HEK293 (cell line): ENCODE measurements around the gene COL1A1.

Experiments used
- KLF9 ChIP-seq: fragments of 450-650 bp; formaldehyde crosslinking; IDR thresholded peaks from 2 replicates; pipeline ENCODE4 v1.5.1; 2016; ENCODE audit warnings: missing biosample characterization, missing genetic modification characterization, low read depth
- PRDM10 ChIP-seq: fragments of 450-650 bp; formaldehyde crosslinking; IDR thresholded peaks from 2 replicates; pipeline ENCODE4 v1.5.1; 2016; ENCODE audit warnings: missing biosample characterization, missing genetic modification characterization
- PRDM6 ChIP-seq: fragments of 450-650 bp; formaldehyde crosslinking; IDR thresholded peaks from 2 replicates; pipeline ENCODE4 v1.5.1; 2017; ENCODE audit warnings: missing biosample characterization, missing genetic modification characterization
- ZNF2 ChIP-seq: fragments of 450-650 bp; formaldehyde crosslinking; IDR thresholded peaks from 2 replicates; pipeline ENCODE4 v1.5.1; 2016; ENCODE audit warnings: missing biosample characterization, missing genetic modification characterization
- ZNF223 ChIP-seq: fragments of 450-650 bp; formaldehyde crosslinking; IDR thresholded peaks from 2 replicates; pipeline ENCODE4 v1.5.1; 2016; ENCODE audit warnings: missing biosample characterization, missing genetic modification characterization
- ZNF302 ChIP-seq: fragments of 450-650 bp; formaldehyde crosslinking; IDR thresholded peaks from 2 replicates; pipeline ENCODE4 v1.5.1; 2016; ENCODE audit warnings: missing biosample characterization, missing genetic modification characterization, low read depth
- ZNF629 ChIP-seq: fragments of 450-650 bp; formaldehyde crosslinking; IDR thresholded peaks from 2 replicates; pipeline ENCODE4 v1.5.1; 2017; ENCODE audit warnings: missing biosample characterization, missing genetic modification characterization
- ZSCAN30 ChIP-seq: fragments of 450-650 bp; IDR thresholded peaks from 2 replicates; pipeline ENCODE4 v1.5.1; 2018; ENCODE audit warnings: missing biosample characterization, mild to moderate bottlenecking, missing genetic modification characterization, moderate library complexity
- TF ChIP-seq, protein P1 (sequence below): fragments of 450-650 bp; formaldehyde crosslinking; IDR thresholded peaks from 2 replicates; pipeline ENCODE4 v1.5.1; 2016; ENCODE audit warnings: missing biosample characterization, missing genetic modification characterization
- TF ChIP-seq, protein P2 (sequence below): fragments of 450-650 bp; formaldehyde crosslinking; IDR thresholded peaks from 2 replicates; pipeline ENCODE4 v1.5.1; 2016; ENCODE audit warnings: missing biosample characterization, missing genetic modification characterization

DNA sequence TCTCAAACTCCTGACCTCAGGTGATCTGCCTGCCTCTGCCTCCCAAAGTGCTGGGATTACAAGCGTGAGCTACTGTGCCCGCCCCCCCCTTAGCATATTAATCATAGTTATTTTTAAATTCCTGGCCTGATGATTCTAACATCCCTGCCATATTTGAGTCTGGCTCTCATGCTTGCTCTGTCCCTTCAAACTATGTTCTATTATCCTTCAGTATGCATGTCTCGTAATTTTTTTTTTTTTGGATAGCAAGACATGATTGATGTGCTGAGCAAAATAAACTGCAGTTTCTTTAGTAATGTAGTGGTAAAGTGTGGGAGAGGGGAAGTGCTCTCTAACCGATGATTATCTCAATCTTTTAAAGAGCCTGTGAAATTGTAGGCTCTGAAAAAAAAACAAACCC, 38.5 kb upstream of the COL1A1 start:
- TF ChIP-seq, protein P1, sequence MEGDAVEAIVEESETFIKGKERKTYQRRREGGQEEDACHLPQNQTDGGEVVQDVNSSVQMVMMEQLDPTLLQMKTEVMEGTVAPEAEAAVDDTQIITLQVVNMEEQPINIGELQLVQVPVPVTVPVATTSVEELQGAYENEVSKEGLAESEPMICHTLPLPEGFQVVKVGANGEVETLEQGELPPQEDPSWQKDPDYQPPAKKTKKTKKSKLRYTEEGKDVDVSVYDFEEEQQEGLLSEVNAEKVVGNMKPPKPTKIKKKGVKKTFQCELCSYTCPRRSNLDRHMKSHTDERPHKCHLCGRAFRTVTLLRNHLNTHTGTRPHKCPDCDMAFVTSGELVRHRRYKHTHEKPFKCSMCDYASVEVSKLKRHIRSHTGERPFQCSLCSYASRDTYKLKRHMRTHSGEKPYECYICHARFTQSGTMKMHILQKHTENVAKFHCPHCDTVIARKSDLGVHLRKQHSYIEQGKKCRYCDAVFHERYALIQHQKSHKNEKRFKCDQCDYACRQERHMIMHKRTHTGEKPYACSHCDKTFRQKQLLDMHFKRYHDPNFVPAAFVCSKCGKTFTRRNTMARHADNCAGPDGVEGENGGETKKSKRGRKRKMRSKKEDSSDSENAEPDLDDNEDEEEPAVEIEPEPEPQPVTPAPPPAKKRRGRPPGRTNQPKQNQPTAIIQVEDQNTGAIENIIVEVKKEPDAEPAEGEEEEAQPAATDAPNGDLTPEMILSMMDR (tag by site-specific recombination): no peak
- TF ChIP-seq ZNF302 (tag by site-specific recombination) (no peak), PRDM10 (tag by site-specific recombination) (no peak), ZNF2 (tag by site-specific recombination) (no peak), ZSCAN30 (tag by site-specific recombination) (no peak), KLF9 (no peak), ZNF629 (tag by site-specific recombination) (no peak), PRDM6 (tag by site-specific recombination) (no peak), ZNF223 (tag by site-specific recombination) (no peak)
- TF ChIP-seq, protein P2, sequence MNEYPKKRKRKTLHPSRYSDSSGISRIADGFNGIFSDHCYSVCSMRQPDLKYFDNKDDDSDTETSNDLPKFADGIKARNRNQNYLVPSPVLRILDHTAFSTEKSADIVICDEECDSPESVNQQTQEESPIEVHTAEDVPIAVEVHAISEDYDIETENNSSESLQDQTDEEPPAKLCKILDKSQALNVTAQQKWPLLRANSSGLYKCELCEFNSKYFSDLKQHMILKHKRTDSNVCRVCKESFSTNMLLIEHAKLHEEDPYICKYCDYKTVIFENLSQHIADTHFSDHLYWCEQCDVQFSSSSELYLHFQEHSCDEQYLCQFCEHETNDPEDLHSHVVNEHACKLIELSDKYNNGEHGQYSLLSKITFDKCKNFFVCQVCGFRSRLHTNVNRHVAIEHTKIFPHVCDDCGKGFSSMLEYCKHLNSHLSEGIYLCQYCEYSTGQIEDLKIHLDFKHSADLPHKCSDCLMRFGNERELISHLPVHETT (tag by site-specific recombination): no peak
